Liver (tissue), 9 donors: ENCODE results near the gene CDH23. TPM values are rescaled to one million over a fixed set of nuclear protein-coding genes. Genes with fewer than 3 reads are reported as not detected.

ENCODE experiments used
- DNase-seq: peaks from one replicate; pipeline ENCODE4 v3.0.0-alpha.2; 2017; ENCODE audit warnings: low spot score
- H3K27ac ChIP-seq, 2 donors: one replicate each; pipeline ENCODE4 v1.7.0; 2013; ENCODE audit warnings: inconsistent platforms in 2 of 2, low read length in 2 of 2, control low read depth in 1 of 2, low read depth in 1 of 2, mild to moderate bottlenecking in 1 of 2
- H3K27me3 ChIP-seq, 4 donors: one replicate each; pipeline versions ENCODE4 v1.6.1 to v1.7.0; 2013; ENCODE audit warnings: low read length in 3 of 4, inconsistent platforms in 1 of 4, mild to moderate bottlenecking in 1 of 4, moderate library complexity in 1 of 4; ENCODE audit not compliant: control insufficient read depth in 4 of 4, insufficient read depth in 4 of 4
- H3K36me3 ChIP-seq, 4 donors: one replicate each; pipeline versions ENCODE4 v1.6.1 to v1.7.0; 2013; ENCODE audit warnings: low read length in 3 of 4, mild to moderate bottlenecking in 3 of 4, low read depth in 1 of 4, moderate library complexity in 1 of 4; ENCODE audit not compliant: control insufficient read depth in 4 of 4, insufficient read depth in 3 of 4
- H3K4me1 ChIP-seq, 4 donors: one replicate each; pipeline versions ENCODE4 v1.6.1 to v1.7.0; 2013; ENCODE audit warnings: low read length in 3 of 4, mild to moderate bottlenecking in 3 of 4, moderate library complexity in 1 of 4; ENCODE audit not compliant: control insufficient read depth in 4 of 4, insufficient read depth in 4 of 4
- H3K4me3 ChIP-seq, 3 donors: one replicate each; pipeline versions ENCODE4 v1.6.1 to v1.7.0; 2013; ENCODE audit warnings: low read length in 3 of 3, control low read depth in 1 of 3, low read depth in 1 of 3, mild to moderate bottlenecking in 1 of 3
- H3K9ac ChIP-seq, 2 donors: one replicate each; pipeline ENCODE4 v1.7.0; 2013; ENCODE audit warnings: low read length in 2 of 2, mild to moderate bottlenecking in 2 of 2, moderate library complexity in 2 of 2, control low read depth in 1 of 2, low read depth in 1 of 2
- H3K9me3 ChIP-seq, 4 donors: one replicate each; pipeline versions ENCODE4 v1.6.1 to v1.7.0; 2013; ENCODE audit warnings: low read length in 3 of 4; ENCODE audit not compliant: control insufficient read depth in 4 of 4
- EGR1 ChIP-seq, 2 donors: IDR thresholded peaks; 2 replicates each; pipeline ENCODE4 v1.6.1; 2016 to 2018; ENCODE audit warnings: antibody characterized with exemption in 2 of 2, low read depth in 2 of 2
- FOXA1 ChIP-seq: IDR thresholded peaks from 2 replicates; pipeline ENCODE4 v1.6.1; 2016; ENCODE audit warnings: antibody characterized with exemption
- FOXA2 ChIP-seq: IDR thresholded peaks from 2 replicates; pipeline ENCODE4 v1.6.1; 2016; ENCODE audit warnings: antibody characterized with exemption
- GABPA ChIP-seq, 2 donors: IDR thresholded peaks in 1 of 2; conservative IDR thresholded peaks in 1 of 2; 2 replicates each; pipeline ENCODE4 v1.6.1; 2016; ENCODE audit warnings: antibody characterized with exemption in 2 of 2, mild to moderate bottlenecking in 1 of 2, moderate library complexity in 1 of 2
- HNF4A ChIP-seq, 2 donors: conservative IDR thresholded peaks; 2 replicates each; pipeline ENCODE4 v1.6.1; 2016; ENCODE audit warnings: antibody characterized with exemption in 2 of 2, mild to moderate bottlenecking in 2 of 2
- JUND ChIP-seq, 2 donors: IDR thresholded peaks; 2 replicates each; pipeline ENCODE4 v1.6.1; 2016; ENCODE audit warnings: antibody characterized with exemption in 2 of 2
- MAX ChIP-seq: IDR thresholded peaks from 2 replicates; pipeline ENCODE4 v1.6.1; 2016; ENCODE audit warnings: antibody characterized with exemption
- NR2F2 ChIP-seq: IDR thresholded peaks from 2 replicates; pipeline ENCODE4 v1.6.1; 2016; ENCODE audit warnings: antibody characterized with exemption
- RAD21 ChIP-seq, 2 donors: IDR thresholded peaks; 2 replicates each; pipeline ENCODE4 v1.6.1; 2016; ENCODE audit warnings: antibody characterized with exemption in 2 of 2, mild to moderate bottlenecking in 2 of 2
- RXRA ChIP-seq, 2 donors: IDR thresholded peaks; 2 replicates each; pipeline ENCODE4 v1.6.1; 2017 to 2018; ENCODE audit warnings: antibody characterized with exemption in 2 of 2, mild to moderate bottlenecking in 1 of 2
- SP1 ChIP-seq: IDR thresholded peaks from 2 replicates; pipeline ENCODE4 v1.6.1; 2018; ENCODE audit warnings: antibody characterized with exemption, mild to moderate bottlenecking
- TAF1 ChIP-seq: conservative IDR thresholded peaks from 2 replicates; pipeline ENCODE4 v1.6.1; 2016; ENCODE audit warnings: antibody characterized with exemption, mild to moderate bottlenecking
- YY1 ChIP-seq: IDR thresholded peaks from 2 replicates; pipeline ENCODE4 v1.6.1; 2016; ENCODE audit warnings: antibody characterized with exemption, mild to moderate bottlenecking
- WGBS: extraction: QIAGEN DNeasy Blood & Tissue Kit; methylation state at CpG from one replicate; pipeline ENCODE4 v1.1.7; 2013; 5-methylcytosine and 5-hydroxymethylcytosine counted together
- polyA plus RNA-seq, 2 donors: library from polyadenylated mRNA; stranded (reverse) in 1 of 2; unstranded in 1 of 2; fragments of 200-250 nt in 1 of 2; fragments of >200 nt in 1 of 2; fragmentation: Nextera tagmentation in 1 of 2; extraction: Ambion mirVana in 1 of 2; gene quantifications; one replicate each; pipeline versions ENCODE4 v1.2.1 to v1.2.3, GENCODE V29; 2013 to 2015
- total RNA-seq, 2 donors: library from RNA; depleted of rRNA; stranded (reverse); fragments of >200 nt; gene quantifications; one replicate each; pipeline ENCODE4 v1.2.3, GENCODE V29; 2014
- TF ChIP-seq, protein P1 (sequence below): IDR thresholded peaks from 2 replicates; pipeline ENCODE4 v1.6.1; 2016; ENCODE audit warnings: antibody characterized with exemption
- TF ChIP-seq, protein P2 (sequence below): fragments of 150-350 bp; IDR thresholded peaks from 2 replicates; pipeline ENCODE4 v1.5.1; 2017; ENCODE audit warnings: improper control_type of control experiment, low read depth, low read length; ENCODE audit not compliant: missing input control
- donor health status: healthy.
- donor health status: healthy.
- donor health status: healthy.
- donor health status: healthy.
- donor health status: healthy.

Gene CDH23
- total and polyA plus RNA-seq, 4 donors: 1.5 to 4.7 (median 3.4) TPM

- Histone ChIP-seq H3K36me3 (no peaks in the 10 kb centered on the region), H3K27ac (no peak overlapping the region), H3K4me1 (peaks cover 2 to 16% (median 5%) of the 10 kb centered on the region in 4 donors), H3K27me3 (no peaks in the 10 kb centered on the region), H3K9ac (no peak overlapping the region), H3K9me3 (no peaks in the 10 kb centered on the region), H3K4me3 (no peak overlapping the region)
- no peak for DNase-seq
- WGBS: 93% methylated on average over 15 of the region's 15 CpGs
- TF ChIP-seq GABPA (IDR thresholded peaks at IDR 0.05 in 1 of 2, conservative IDR thresholded peaks at IDR 0.05 in 1 of 2) (no peak), HNF4A (conservative IDR thresholded peaks at IDR 0.05) (no peak), MAX (no peak), TAF1 (no peak), RXRA (IDR thresholded peaks at IDR 0.05) (no peak), YY1 (no peak), FOXA2 (no peak), RAD21 (IDR thresholded peaks at IDR 0.05) (no peak), JUND (IDR thresholded peaks at IDR 0.05) (no peak), FOXA1 (no peak)
- TF ChIP-seq, protein P1, sequence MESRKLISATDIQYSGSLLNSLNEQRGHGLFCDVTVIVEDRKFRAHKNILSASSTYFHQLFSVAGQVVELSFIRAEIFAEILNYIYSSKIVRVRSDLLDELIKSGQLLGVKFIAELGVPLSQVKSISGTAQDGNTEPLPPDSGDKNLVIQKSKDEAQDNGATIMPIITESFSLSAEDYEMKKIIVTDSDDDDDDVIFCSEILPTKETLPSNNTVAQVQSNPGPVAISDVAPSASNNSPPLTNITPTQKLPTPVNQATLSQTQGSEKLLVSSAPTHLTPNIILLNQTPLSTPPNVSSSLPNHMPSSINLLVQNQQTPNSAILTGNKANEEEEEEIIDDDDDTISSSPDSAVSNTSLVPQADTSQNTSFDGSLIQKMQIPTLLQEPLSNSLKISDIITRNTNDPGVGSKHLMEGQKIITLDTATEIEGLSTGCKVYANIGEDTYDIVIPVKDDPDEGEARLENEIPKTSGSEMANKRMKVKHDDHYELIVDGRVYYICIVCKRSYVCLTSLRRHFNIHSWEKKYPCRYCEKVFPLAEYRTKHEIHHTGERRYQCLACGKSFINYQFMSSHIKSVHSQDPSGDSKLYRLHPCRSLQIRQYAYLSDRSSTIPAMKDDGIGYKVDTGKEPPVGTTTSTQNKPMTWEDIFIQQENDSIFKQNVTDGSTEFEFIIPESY: no peak
These were observed 174.9 kb downstream of the CDH23 start for GRCh38 chr10:71571460-71572175.

GRCh38 chr10:71572962-71573361 lies 176.2 kb downstream of the CDH23 start:
- no peak overlapping the region for H3K4me3 ChIP-seq
- no peaks in the 10 kb centered on the region for H3K36me3 ChIP-seq
- no peak overlapping the region for H3K27ac ChIP-seq
- no peak overlapping the region for H3K9ac ChIP-seq
- no peaks in the 10 kb centered on the region for H3K9me3 ChIP-seq
- TF ChIP-seq, protein P2, sequence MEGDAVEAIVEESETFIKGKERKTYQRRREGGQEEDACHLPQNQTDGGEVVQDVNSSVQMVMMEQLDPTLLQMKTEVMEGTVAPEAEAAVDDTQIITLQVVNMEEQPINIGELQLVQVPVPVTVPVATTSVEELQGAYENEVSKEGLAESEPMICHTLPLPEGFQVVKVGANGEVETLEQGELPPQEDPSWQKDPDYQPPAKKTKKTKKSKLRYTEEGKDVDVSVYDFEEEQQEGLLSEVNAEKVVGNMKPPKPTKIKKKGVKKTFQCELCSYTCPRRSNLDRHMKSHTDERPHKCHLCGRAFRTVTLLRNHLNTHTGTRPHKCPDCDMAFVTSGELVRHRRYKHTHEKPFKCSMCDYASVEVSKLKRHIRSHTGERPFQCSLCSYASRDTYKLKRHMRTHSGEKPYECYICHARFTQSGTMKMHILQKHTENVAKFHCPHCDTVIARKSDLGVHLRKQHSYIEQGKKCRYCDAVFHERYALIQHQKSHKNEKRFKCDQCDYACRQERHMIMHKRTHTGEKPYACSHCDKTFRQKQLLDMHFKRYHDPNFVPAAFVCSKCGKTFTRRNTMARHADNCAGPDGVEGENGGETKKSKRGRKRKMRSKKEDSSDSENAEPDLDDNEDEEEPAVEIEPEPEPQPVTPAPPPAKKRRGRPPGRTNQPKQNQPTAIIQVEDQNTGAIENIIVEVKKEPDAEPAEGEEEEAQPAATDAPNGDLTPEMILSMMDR: no peak
- TF ChIP-seq NR2F2: no peak
- no peak for TF ChIP-seq EGR1 (IDR thresholded peaks at IDR 0.05; ENCODE audit: low read depth in 2 of 2)
- no peak for TF ChIP-seq FOXA1
- TF ChIP-seq MAX: no peak
- TF ChIP-seq RAD21 (IDR thresholded peaks at IDR 0.05): no peak
- no peak for TF ChIP-seq SP1
- no peak for DNase-seq
- H3K4me1 ChIP-seq: peaks cover 2 to 18% (median 5%) of the 10 kb centered on the region in 4 donors
- no peaks in the 10 kb centered on the region for H3K27me3 ChIP-seq
- WGBS: 83% methylated on average over 8 of the region's 8 CpGs
